HG02571 (cell line): ENCODE measurements around the gene NTRK3.

Experiments
- ATAC-seq: cut with Tn5 transposase; IDR thresholded peaks from one replicate; pipeline ENCODE4 v1.9.1; 2021; ENCODE audit warnings: mild to moderate bottlenecking, moderate library complexity; ENCODE audit not compliant: unreplicated experiment

NTRK3 gene

DNA sequence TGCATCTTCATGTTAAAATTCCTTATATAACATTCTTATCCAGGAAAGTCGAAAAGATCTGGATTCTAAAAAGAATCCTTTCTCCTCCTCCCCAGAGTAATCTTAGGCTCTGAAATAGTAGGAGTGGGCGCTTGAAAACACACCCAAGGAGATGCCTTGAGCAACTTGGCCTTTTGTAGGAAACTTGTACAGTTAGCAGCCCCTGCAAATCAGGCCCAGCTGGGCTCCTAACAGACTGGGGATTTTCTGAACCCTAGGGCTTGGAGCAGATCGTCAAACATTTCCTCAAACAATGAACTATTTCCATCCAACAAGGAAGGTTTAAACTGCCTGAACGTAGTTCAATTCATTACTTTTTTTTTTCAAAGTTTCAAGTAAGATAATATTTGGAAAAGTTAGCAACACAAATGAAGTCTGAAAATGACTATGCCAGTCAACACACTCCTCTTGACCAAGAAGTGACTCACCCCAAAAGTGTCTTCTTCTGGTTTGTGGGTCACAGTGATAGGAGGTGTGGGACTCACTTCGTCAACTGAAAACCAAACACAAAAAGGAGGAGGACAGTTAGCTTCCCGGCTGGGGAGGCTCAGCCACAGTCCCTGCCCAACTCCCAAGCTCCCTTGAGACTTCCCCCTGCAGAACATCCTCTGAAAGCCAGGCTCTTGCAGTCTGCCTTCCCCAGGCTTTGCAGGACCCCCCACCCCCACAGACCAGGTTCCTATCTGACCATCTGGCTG is 129.7 kb downstream of the NTRK3 start:
- ATAC-seq = no peak

DNA sequence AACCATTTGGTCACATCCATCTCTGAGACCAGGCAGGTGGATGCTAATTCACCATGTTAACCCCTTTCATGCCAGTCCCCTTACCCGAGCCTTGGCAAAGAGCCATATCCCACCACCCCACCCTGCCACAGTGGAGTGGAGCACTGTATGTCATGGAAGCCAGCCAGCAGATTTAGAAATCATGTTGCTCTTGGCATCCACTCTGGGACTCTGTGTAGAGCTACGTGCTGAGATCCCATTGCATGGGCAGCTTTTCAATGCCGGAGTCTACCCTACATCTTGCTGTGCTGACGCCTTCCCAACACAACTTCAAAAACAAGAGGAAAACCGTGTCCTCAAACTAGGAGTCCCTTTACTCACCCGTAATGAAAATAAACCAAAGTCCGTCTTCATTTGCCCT is 131.0 kb downstream of the NTRK3 start:
- no peak for ATAC-seq

DNA sequence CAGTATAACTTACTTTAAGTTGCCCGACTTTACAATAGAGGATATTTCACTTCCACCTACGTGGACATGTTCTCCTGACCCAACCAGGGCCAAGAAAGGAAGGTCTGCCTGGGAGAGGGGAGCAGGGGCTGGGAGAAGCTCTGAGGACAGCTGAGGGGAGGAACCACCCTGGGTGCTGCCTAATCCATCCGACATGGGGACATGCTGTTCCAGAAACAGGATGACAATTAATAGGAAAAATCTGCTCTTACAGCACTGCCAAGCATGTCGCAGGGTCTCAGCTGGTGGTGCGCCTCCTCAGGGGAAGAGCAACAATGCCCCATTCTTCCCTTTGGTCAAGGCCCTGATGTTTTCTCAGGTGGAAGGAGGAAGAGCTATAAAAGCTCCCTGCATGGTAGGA is 132.3 kb downstream of the NTRK3 start:
- no peak for ATAC-seq

DNA sequence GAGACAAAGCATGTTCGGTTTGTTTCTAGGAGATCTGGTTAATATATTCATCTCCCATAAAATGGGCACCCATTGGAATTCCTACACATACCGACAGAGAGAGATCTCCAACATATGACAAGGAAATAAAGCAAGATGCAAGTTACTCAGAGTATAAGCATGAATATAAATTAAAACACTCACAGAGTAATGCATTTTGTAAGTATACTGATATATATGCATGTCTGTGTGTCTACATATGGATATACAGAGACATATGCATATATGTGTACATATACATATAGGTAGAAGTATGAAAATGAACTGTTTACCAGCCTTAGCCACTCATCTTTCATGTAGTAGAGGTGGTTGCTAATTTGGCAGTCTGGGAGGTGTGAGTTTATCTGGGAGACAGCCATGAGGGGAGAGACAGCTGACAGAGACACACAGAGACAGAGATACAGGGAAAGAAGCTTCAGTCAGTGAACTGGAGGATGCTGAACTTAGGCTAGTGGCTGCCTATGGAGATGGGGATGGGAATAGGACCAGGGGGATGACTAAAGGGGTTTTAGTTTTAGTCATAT is 134.5 kb downstream of the NTRK3 start:
- ATAC-seq = no peak

DNA sequence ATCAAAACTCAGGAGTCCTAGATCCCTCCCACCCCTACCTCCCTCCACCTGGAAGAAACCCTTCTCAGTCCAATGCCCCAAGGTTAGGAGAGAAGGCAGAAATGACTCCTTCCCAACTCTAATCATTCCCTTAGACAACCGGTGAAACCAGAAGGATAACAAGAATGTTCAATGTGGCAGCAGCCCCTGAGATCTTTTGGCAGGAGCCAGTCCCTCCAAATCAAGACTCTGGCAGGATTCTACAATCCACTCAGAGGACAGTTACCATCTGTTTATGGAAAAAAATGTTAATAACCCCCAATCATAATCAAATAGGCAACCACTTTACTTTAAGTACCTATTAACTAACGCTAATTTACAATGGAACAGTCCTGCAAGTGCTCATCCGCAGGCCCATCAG is 136.5 kb downstream of the NTRK3 start:
- ATAC-seq = no peak

DNA sequence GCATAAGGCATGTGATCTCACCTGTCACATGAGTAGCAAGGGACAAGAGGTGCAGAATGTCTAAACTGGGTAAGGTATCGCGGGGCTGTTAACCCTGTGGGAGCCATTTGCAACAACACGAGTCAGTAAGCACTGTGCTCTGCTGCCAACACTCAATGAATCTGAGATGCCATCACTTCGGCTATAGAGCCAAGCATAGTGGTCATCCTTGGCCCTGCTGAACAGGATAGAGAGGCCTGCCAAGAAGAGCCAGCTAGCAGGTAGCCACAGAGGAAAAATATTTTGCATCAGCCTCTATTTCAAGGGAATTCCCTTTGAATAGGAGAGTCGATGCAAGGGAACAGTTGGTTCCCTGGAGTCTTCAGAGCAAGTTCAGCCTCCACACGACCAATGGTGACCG is 137.8 kb downstream of the NTRK3 start:
- ATAC-seq = no peak

DNA sequence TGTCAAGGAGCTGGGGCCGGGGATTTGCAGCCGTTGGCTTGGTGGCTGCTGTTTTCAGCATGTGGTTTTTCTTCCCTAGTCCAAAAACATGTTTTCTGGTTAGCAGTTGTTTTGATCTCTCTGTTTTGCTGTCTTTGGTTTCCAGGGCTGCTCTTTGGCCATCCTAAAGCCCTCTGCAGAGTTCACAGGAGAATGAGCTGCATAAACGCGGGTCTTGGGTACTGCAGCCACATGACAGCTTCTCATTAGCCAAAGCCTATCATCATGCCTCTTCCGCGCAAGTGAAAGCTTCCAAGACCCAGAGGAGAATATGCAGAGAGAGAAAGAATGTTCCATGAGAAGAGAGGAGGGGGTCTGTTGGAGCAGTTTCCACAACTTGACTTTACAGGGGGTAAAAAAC is 138.5 kb downstream of the NTRK3 start:
- no peak for ATAC-seq

DNA sequence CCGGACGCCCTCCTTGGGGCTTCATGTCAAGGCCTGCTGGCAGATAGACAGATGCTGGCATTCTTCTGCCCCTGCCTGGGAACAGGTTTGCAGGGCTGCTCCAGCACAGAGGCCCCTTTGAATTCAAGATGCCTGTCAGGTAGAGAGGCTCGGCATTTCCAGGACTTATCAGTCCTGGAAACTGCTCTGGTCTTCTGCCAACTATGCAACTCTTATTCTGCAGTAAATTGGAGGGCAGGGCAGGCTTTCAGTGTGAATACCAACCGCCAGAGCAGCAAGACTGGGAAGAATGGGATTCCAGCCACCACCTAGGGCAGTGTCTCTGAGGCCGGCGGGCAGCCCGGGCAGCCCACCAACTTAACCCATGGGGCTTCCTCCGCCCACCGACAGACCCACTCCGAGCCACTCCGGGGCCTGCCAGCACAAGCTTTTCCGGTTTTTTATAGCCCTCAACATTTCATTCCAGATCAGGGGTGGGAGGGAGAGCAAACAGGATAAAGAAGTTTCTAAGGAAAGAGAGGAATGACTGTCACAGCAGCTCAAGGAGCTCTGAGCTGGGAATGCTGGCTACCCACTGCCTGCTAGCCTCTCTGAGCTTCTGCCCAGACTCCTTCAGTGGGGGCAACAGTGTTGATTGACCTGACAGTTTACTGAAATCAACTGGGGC is 140.9 kb downstream of the NTRK3 start:
- ATAC-seq = no peak

DNA sequence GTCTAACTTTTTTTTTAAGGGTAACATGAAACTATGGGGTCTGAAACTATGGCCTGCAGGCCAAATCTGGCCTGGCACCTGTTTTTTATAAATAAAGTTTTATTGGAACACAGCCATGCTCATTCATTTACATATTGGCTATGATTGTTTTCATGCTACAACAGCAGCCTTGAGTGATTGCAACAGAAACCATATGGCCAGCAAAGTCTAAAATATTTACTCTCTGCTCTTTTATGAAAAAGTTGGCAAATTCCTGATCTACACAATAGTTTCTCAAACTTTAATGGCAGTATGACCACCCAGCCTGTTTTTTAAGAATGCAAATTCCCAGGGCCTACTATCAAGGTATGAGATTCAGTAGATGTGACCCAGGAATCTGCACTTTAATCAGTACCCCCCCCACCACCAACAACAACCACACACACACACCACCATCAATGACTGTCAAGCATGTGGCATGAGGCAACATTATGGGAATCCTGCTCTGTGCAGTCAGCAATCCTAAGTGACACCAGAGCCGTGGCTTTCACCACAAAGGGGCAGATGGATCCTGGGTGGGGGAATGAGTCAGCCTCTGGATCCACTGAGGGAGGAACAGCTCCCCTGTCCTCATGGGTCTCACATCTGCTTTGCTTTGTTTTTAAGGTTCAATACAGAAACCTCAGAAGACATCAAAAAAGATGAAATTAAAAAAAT is 142.8 kb downstream of the NTRK3 start:
- no peak for ATAC-seq

DNA sequence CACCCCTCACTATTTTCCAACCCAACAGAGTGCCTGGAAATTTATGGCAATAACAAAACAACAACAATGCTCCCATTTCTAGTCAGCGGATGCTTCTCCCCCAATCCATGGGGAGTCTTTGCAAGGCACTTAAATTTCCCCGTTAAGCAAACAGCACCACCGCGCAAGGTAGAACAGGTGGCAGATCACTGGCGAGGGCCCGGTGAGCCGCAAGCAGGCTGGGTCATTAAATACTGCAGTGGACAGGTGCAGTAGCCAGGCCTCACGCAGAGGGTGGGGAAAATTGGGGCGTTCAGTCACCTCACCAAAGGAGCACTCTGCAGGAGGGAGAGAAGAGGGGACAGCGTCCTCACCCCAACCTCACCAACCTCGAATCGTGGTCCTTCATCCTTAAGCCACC is 147.5 kb downstream of the NTRK3 start:
- no peak for ATAC-seq

DNA sequence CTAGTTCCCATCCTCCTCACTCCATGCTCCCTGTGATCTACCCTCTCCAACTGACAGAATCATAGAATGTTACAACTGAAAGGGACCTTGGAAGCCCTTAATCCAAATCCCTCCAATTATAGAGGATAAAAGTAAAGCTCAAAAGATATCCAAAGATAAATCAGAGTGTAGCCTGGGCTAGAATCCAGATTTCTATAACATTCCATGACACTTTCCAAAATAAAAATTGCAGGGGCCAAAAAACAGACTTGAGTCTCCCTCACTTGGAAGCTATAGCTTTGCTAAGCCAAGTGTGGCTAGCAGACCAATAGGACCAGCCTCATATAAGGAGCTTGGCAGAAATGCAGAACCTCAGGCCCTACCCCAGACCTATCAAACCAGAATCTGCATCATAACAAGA is 148.1 kb downstream of the NTRK3 start:
- no peak for ATAC-seq

DNA sequence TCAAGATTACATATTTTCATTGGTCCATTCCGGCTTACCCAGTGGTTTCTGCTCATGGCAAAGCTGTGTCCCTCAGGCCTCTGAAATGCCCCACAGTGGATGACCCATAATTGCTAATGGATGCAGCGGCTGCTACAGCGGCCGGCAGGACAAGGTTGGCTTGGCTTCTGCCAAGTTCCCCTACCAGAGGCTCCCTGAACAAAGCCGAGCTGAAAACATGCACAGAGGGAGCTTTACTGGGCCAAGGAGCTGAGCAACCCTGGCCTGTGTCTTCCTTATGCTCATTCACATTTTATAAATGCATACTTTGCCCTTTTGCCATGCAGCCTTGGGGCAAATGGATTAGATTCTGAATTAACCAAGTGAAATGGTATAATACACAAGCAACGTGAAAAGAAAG is 150.5 kb downstream of the NTRK3 start:
- no peak for ATAC-seq

DNA sequence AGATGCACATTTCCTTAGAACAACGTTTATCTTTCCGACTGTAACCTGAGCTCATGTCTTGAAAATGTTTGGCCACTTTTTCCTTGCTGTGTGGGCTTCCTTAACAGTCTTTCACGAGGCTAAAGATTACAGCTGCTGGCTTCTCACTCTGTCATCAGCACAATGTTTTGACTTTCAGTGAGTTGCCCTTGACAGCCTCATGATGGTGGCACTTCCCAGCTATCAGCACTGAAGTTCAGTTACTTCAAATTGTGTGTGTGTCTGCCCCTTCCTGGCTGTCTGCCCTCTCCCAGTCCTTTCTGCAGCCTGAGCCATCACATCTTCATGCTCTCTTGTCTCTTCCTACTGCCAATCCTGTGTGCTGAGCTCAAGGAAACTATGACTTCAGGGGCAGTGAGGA is 152.2 kb downstream of the NTRK3 start:
- no peak for ATAC-seq

DNA sequence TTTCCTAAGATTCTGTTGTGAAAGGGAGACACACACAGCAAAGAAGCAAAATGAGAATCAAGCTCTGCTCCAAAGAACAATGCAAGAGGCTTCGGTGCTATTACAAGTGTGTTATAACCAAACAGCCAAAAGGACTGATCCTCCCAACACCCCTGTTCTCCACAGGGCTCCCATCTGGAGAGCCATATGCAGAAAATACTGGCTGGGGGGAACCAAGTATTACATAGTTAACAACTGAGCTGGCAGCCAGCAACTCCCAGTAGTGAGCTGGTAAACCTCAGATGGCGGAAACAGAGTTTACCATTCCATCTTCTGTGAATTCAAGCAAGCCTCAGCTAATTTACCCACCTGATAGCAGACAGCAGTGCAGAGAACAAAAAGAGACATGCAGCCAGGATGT is 156.4 kb downstream of the NTRK3 start:
- ATAC-seq = no peak

DNA sequence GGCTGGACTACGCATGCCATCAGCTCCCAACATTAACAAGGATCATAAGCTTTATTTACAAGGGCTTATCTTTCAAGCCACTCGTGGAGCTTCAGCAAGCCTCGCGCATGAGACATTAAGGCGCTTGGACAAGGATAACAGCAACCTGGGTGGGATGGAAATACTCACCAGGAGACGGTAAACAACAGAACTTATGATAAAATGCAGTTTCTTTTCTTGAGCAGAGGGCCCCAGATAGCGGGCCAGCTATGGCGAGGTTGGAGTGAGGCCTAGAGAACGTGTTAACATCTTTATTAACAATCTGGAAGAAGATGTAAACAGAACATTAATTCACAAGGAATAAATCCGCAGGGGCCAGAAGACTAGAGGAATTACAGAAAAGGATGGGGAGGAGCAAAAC is 158.2 kb downstream of the NTRK3 start:
- ATAC-seq = no peak

DNA sequence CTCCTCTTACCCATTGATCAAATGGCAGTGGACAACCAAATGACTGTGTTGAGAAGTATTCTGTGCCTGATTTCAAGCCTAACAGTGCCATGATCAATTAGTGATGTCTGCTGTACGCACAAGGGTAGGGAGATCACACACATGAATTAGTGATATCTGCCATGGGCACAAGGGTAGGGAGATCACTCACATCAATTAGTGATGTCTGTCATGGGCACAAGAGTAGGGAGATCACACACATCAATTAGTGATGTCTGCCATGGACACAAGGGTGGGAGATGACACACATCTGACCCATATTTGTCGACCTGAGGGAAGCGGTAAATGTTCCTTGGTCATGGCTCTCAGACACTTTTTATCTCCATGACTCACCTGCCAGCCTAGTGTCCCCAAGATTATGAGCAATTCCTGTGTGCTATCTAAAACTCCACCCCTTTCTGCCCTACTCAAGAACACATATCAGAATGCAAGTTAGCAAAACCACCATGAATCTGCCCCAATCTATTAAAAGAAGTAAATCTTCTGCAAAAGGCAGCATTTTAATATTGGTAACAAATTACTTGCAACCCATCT is 165.0 kb downstream of the NTRK3 start:
- no peak for ATAC-seq

DNA sequence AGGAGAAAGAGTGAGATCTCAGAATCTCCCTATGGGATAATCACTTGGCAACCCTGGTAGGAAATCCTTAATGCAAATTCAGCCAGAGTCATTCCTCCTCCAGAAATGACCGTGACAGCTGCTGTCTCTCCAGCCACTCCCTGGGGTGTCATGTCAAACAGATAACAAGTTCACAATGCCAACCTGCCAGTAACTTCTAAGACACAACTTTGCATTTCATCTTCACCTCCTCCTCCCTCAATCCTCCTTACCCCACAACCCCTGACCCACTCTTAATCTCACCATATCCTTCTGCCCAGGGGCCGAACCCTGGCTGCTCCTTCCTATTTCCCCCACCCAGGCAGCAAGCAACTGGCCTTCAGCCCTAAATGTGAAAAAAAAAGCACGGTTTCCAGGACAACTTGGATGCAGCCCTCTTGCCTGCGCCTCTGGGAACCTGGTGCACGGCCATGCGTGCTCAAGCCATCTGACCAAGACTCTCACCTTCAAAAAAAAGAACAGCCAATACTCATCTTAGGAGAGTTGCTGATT is 166.0 kb downstream of the NTRK3 start:
- no peak for ATAC-seq

DNA sequence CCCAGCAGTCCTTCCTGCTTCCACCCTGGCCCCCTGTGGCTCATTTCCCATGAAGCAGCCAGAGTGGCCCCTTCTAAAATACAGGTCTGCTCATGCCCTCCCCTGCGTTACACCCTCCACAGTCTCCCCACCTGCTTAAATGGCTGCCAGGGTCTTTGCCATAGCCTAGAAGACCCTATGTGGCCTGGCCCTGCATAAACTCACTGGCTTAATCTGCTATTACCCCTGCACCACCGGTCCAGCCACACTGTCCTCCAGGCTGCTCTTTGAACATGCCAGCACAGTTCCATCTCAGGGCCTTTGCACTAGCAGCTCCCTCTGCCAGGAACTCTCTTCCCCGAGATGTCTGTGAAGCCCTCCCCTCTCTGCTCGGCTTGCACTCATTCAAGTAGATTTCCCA is 166.8 kb downstream of the NTRK3 start:
- ATAC-seq = no peak

DNA sequence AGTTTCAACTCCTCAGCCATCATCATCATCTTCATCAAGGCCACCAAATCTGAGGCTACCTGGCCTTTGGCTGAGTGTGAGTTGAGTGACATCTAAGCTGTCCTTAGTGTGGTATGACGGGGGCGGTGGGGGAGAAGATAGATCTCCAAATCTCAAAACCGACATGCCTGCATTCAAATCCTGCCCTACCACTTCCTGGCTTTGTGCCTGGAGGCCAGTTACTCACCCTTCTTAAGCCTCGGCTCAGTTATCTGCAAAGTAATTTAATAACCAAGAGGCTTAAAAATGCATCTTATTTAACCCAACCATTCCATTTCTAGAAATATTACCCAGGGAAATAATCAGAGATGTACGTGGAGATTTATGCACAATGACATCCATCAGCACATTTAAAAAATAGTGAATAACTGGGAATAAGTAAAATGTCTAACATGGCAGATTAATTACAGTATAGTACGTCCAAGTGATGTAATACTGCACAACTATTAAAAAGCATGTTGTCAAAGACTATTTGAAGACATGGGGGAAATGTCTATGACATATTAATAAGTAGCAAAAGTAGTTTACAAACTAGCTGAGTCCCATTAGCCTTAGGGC is 167.4 kb downstream of the NTRK3 start:
- no peak for ATAC-seq

DNA sequence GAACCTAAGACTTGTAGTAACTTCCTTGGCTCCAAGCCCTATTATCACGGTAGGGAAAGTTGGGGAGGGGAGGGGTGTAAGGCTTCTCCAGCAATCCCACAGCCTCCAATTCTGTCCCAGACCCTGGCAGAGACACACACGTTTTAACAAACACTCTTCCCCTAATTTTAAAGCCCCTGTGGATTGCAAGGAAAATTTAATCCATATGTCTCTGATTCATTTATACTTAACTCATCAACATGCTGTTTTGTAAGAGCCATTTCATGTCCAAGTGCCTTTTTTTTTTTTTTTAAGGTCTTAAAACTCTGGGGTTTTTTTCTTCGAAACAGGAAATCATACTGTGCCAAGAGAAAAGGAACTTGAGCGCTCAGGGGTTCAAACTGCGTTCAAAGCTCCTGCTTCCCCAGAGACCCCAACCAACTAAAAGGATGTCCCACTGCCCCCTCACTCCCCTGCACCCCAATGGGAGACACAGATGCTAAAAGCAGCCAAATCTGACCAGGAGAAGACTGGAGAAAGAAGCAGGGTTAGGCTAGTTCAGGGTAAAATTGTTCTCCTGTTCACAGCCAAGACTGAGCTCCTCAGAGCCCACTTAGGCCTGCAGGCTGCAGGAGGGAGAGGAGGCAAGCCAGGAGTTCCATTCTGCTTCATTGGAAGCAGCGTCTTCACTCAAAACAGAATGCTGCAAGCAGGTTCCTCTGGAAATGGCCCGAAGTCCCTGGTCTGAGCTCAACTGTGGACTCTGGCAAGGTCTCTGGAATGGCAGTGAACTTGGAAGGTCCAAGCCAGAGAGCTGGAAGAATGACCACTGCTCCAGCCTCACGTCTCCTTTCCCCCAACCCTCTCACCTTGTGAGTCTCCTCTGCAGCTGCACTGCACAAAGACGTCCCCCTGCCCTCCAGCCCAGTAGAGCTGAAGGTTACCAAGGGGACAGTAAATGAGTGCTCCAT is 172.5 kb downstream of the NTRK3 start:
- ATAC-seq = no peak
